ENCODE data around the gene ADAMTSL2. TPM values are rescaled to one million over a fixed set of nuclear protein-coding genes. Genes with fewer than 3 reads are reported as not detected.

ADAMTSL2 gene
- 1.2 TPM for polyA plus RNA-seq (ENCODE audit: insufficient read length)
- long read RNA-seq, donor 1 = 0 reads
- long read RNA-seq, donor 2 = 0 reads
- long read RNA-seq, donor 3 = 0 reads
- long read RNA-seq, donor 4 = 0 reads
- long read RNA-seq, donor 5 = 0 reads
- long read RNA-seq, donor 6 = 0 reads
- long read RNA-seq, donor 7 = 0 reads
- long read RNA-seq, donor 8 = 0 reads

GRCh38 chr9:133534346-133535291 is at the start of gene ADAMTSL2:
Gene ADAMTSL2 (plus strand): TSS chr9:133534704. CDS start chr9:133536713, 2,009 bp downstream.
- DNase-seq = peak; percentile 87

GRCh38 chr9:133485531-133486260 is 48.8 kb upstream of the ADAMTSL2 start:
- no peak for DNase-seq

- DNase-seq = no peak
These were observed 47.2 kb upstream of the ADAMTSL2 start for GRCh38 chr9:133487331-133487725.

GRCh38 chr9:133488686-133489252 is 45.7 kb upstream of the ADAMTSL2 start:
- no peak for DNase-seq

GRCh38 chr9:133489253-133490190 is 45.0 kb upstream of the ADAMTSL2 start:
- no peak for DNase-seq

- DNase-seq = no peak
These were observed 44.3 kb upstream of the ADAMTSL2 start for GRCh38 chr9:133490201-133490681.

GRCh38 chr9:133490865-133491655 is 43.4 kb upstream of the ADAMTSL2 start:
- DNase-seq = no peak

GRCh38 chr9:133491656-133491925 is 42.9 kb upstream of the ADAMTSL2 start:
- no peak for DNase-seq

- DNase-seq = no peak
These were observed 42.2 kb upstream of the ADAMTSL2 start for GRCh38 chr9:133492061-133493021.

GRCh38 chr9:133493428-133493827 is 41.1 kb upstream of the ADAMTSL2 start:
- no peak for DNase-seq

- no peak for DNase-seq
These were observed 40.5 kb upstream of the ADAMTSL2 start for GRCh38 chr9:133493845-133494540.

- no peak for DNase-seq
These were observed 39.7 kb upstream of the ADAMTSL2 start for GRCh38 chr9:133494636-133495326.

GRCh38 chr9:133495327-133496293 is 38.9 kb upstream of the ADAMTSL2 start:
- DNase-seq = no peak

GRCh38 chr9:133496861-133497842 is 37.4 kb upstream of the ADAMTSL2 start:
- DNase-seq = no peak

- DNase-seq = no peak
These were observed 35.2 kb upstream of the ADAMTSL2 start for GRCh38 chr9:133499132-133499891.

Data from left kidney (tissue), 8 donors.